ENCODE results near the gene VEPH1.

The VEPH1 gene

DNA sequence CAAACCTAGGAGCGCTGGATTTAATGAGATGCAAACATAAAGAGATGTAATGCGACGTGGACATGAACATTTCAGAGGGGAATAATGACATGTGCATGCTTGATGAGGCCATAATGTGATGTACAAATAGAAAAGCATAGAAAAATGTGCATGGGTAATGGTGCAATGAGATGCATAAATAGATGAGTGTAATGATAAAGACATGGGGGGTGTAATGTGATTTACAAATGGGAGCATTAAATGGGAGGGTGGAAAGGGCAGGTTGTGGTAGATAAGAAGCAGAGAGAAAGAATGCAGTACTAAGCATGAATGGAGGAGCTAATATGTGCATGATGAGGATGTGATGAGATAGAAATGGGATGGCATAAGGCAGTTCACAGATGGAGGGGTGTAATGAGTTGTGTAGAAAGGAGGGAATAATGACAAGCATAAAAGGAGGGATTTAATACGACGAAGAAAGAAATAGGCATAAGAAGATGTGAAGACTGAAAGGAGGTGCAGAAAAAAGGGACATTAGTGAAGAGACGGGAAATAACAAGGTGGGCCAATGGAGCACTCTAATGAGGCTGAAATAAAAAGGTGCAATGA lies 205.8 kb downstream of the VEPH1 start:
- DNase-seq = no peak

DNA sequence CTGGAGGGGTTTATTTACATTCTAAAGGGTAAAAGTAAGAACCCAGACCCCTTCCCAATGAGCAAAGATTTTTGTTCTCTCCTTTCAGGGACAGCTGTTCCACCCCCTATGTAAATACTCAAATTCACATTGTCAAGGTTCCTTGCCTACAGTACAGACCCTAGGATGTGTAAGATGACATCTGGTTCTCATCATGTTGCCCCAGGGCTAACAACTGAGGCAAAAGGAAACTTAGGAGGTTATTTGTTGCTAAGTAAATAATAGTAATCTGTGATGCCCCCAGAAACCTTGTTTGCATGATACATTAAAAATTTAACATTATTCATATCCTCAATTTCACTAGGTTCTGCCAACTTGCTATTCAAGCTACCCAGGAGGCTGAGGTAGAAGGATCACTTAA lies 208.3 kb downstream of the VEPH1 start:
- no peak for DNase-seq

DNA sequence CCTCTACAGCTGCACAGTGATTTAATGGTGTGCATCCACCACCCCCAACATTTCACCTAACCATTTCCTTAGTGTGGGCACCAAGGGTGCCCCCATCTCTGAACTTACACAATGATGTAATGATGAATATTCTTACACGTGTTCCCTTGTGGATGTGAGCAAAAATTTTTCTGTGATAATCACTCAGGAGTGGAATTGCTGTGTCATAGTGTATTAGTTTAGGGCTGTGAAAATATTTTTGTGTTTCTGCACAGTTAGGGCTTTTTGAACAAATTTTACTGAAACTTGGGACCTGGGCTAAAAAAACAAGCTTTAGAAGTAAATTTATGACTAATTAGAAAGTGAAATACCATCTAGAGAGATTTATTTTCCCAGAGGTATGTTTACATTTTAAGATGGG lies 208.7 kb downstream of the VEPH1 start:
- DNase-seq = no peak

DNA sequence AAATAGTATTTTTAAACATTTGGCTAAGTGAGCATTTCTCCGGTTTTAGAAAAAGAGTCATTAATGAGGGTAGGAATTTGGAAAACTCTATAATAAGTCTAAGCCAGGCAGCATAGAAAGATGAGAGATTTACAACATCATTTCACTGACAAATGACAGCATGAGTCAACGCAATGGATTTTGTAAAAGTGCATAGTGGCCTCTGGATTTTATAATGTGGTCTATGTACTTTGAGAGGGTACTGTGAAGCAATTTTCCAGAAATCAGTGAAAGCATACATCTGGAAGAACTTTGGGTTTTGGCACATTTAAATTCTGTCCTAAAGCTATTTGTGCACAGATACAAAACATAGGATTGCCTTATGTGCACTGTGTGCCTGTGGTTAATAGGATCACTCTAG lies 212.4 kb downstream of the VEPH1 start:
- DNase-seq = no peak

DNA sequence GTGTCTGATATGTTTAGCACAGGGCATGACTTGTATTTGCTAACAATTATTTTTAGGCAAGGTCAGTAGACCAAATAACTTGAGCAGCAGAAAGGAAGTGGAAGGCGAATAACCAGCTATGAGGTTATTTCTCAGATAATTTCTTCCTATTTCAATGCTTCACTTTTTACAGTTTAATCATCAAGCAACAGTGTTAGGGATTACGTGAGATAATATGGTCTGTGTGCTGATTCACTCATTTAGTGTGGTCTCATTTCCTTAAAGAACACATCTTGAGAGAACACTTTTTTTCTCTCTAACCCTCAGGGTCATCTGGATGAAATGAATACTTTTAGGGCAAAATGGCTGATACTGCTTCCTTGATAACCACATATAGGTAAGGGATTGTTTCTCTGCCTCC lies 217.2 kb downstream of the VEPH1 start:
- no peak for DNase-seq

DNA sequence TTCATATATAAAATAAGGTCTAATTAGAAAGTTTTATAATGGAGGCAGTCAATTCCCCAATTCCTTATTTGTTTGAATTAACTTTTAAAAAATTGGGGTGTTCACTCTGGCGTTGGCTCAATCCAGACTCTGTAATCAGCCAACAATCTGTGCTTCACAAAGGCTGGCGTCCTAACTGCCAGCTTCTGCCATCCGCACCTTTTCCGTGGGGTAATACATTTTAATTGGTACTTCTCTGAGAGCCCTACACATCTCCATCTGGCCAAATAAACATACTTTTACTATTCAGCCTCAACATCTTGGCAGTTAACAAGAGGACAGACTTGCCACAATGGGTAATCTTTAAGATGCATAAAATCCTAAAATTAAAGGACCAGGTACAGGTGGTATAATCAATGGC lies 218.1 kb downstream of the VEPH1 start:
- no peak for DNase-seq

DNA sequence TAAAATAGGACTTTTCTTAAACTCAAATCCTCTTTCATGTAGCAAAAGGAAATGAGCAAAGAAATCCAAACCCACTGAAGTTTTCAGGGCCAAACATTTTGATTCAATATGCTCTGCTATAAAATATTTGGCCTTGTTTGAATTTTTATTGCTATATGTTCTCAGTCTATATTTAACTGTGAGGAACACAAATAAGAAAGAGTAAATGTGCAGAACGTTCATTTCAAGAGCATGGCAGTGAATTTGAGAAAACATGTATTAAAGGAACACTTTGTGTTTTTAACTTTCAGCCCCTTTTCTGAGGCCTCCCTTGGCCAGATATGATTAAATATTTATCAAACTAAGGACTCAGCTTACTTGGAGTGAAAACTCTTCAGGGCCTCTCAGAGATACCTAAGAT lies 218.5 kb downstream of the VEPH1 start:
- DNase-seq = no peak

DNA sequence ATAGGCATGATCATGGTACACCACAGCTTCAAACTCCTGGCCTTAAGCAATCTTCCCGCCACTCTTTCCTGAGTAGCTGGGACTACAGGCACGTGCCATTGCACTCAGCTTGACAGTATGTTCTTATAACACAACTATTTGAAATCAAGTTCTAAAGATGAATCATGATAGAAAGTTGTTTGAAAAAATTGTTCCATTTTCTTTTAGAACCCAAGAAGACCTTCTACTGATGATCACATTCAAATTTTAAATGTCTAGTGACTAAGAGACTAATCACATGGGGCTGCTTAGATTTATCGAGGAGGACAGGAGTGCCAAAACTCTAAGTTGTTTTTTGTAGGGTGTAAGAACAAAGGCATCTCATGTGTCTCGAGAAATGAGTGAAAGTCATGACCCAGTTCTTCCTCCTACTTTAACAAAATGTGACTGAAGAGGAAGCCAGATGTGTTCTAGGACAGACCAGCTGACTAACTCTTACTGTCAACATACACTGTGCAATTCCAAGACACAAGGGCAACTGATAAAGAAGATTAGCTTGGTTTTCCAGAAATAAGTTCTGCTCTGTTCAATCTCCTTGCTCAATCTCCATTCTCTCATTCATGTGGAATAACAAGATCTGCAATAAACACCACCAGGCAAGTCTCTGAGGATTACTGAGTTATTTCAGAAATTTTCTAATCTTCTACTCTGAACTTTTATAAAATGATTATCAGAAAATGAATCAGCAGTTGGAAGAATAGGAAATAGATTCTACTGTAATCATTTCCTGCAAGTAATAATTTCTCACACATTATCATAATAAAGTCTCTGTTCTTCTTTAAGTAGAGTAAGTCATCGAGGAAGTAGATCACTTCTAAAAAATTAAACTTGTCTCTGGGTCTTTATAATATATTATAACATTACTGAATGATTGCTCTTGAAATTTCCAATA lies 220.7 kb downstream of the VEPH1 start:
- DNase-seq = no peak

DNA sequence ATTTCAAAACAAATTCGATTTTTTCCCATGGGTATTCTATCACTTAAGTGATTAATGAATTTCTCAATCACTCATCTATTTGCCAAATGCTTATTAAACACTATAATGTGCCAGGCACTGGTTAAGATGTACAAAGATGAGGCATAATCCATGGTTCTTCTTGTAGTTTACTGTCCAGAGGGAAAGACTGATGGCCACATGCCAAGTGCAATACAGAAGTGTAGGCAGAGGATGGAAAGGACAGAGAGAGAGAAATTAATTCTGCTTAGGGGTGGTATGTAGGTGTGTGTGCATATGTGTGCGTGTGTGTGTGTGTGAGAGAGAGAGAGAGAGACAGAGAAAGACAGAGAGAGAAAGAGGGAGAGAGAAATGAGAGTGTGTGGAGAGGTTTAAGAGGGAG lies 222.4 kb downstream of the VEPH1 start:
- DNase-seq = peak; percentile 25

DNA sequence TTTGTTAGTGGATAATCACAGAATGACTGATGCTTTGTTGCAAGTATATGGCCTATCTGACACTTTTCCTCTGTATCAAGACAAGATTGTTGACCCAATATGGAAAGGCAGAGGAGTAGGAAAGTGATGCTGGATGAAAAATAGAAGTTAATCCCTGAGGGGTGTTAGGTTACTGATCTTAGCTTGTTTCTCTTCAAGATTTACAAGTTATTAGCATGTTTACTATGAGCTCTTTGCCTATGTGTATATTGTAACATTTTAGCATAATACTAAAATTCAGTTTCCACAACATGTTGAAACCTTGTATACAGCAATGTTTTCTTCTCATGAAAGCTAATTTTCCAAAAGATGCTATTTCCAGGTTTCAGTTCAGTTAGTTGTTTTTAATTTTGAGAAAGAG lies 222.9 kb downstream of the VEPH1 start:
- no peak for DNase-seq

DNA sequence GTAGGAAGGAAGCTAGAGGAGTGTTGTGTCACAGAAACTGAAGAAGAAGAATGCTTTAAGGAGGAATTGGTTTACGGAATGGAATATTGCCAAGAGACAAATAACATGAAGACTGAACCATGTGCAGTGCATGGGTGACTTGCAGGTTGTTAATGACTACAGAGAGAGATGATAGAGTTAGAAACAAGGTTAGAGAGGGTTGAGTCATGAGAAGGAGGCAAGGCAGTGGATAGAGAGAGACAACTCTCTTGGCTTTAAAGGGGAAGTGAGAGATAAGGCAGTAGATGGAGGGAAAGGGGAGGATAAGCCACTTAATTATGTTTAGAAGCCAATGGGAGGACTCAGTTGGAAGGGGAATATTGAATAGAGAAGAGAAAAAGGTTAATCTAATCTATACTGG lies 224.0 kb downstream of the VEPH1 start:
- no peak for DNase-seq

DNA sequence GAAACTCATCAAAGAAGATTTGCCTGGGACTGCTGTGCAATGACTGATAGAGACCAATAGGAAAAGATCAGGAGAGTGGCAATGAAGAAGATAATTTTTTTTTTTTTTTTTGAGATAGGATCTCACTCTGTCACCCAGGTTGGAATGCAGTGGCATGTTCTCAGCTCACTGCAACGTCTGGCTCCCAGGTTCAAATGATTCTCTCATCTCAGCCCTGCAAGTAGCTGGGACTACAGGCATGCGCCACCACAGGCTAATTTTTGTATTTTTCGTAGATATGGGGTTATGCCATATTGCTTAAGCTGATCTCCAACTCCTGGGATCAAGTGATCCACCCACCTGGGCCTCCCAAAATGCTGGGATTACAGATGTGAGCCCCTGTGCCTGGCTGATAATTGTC lies 226.4 kb downstream of the VEPH1 start:
- no peak for DNase-seq

DNA sequence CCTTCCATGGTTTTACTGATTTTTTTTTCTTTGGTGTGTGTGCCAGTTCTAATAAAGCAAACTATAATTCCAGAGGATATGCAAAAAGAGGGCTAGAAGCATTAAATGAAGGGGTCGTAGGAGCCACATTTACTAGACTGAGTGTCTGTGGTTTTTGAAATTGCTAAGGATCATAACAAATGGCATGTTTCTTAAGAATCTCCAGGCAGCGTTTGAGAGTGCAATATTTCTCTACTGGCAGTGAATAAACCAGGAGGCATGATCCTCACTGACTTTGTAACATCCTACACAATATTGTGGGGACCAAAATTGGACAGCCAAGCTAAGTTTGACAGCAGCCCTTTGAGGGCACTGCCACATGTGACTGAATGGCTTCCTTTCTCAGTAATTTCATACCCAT lies 227.4 kb downstream of the VEPH1 start:
- DNase-seq = peak; percentile 39

DNA sequence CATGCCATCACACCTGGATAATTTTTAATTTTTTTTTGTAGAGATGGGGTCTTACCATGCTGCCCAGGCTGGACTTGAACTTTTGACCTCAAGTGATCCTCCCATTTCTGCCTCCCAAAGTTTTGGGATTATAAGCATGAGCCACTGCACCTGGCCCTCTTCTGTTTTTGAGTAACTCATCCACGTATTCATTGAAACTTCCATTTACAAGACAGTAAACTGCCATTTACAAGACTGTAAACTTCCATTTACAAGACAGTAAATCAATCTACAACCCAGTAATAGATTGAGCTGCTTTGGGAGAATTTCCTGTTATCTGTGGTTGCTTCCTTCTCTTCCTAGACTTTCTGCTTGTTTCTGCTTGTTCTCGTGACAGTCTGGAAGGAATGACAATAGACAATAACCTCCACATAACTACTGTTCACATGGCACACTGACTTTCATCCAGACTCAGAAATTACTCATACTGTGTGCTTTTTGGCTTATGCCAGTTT lies 228.5 kb downstream of the VEPH1 start:
- DNase-seq = no peak

DNA sequence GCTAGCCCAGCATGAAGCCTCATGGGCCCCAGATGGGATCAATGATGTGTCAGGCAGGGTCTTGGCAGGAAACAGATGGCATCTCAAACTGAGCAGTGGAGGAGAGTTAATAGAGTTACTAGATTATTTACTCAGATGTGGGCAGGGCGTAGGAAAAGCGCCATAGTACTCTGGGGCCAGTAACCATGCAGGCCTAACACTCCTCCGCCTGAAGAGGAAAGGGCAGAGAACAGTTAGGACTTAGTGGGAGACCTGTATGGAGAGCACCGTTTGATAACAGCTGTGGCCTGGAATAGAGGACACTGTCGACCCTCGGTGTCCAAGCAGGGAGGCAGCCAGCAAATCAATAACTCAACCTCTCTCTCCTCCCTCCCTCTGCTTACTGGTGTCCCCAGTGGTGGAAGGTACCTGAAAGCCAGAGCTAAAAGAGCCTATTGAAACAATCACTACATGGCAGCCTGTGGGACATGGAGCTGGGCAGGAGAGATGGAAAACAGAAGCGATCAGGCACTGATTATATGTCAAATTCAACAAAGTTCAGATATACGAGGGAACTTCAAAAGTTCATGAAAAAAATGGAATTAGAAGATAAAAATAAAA lies 231.8 kb downstream of the VEPH1 start:
- no peak for DNase-seq

DNA sequence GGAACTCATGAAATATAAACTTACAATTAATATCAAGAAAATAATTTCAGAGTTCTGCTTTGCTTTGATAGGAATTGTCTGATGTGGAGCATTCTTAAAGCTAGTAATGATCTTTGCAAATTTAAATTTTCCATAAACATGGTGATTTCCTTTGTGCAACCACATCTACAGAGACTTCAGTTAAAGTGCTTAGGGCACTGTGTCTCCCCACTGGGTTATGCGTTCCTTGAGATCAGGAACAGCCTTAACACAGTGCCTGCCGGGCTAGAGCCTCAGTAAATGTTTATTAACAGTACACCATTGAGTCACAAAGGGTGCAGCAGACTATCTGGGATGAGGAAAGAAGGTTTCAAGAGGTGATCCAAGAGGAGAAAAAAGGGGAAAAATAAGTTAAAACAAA lies 235.2 kb downstream of the VEPH1 start:
- no peak for DNase-seq

DNA sequence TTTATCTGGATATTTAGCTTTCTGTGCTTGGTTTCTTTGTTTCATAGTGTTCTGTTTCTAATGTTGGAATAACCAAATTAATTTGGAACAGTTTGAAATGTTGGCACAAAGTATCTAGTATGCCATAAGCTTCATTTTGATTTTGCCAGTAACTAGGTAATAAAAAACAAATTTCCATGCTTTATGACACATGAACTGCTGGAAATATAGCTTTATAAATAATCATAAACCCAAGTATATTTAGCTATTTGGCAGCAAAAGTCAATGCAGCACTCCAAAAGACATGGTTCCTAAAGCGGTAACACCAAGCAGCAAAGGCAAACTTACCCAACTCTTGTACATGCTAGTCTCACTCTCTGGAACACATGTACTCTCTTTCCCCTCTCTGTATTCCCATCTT lies 237.3 kb downstream of the VEPH1 start:
- no peak for DNase-seq

DNA sequence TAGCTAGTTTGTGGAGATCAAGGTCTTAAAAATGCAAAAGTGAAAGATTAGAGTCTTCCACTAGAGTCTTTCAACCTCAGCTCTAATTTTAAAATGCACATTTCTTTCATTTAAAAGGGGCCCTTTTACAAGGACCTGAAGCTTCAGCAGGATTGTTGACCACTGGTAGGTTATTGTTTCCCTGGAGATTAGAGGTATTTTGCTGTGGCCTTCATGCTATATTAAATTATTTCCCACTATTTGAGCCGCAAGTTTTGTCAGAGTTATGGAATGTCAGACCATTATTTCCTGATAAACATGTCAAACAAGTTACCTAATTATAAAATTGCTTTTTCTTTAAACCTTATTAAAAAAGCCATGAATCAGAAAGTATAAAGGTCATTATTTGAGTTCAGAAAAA lies 240.2 kb downstream of the VEPH1 start:
- no peak for DNase-seq

DNA sequence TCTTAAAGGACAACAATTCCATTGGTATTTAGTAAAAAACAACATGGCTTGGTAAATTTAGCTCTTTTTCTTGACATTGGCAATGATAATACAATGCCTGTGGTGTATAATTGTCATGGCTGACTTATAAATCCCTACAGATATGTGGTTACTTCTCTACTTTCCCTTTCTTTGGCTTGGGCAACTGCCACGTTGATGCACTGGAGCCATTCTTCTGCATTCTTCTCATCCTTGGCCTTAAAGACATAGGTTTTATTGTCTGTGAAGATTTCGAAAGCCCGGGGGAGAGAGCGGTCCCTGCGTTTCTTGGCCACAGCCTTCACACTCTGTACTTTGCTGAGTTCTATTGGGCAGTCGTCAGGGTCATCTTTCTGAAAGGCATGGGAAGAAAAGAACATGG lies 242.2 kb downstream of the VEPH1 start:
- DNase-seq = peak; percentile 28

DNA sequence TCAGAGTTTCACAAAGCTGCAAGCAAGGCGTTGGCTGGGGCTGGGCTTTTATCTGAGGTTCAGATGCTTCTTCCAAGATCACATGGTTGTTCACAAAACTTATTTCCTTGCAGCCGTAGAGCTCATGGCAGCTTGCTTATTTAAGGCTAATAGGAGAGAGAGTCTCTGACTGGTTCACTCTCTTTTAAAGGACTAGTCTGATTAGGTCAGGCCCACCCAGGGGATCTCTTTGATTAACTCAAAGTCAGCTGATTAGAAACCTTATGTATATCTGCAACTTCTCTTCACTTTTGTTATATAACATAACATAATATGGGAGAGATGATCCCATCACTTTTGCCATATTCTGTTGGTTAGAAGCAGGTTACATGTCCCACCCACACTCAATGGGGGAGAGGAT lies 243.4 kb downstream of the VEPH1 start:
- DNase-seq = no peak

DNA sequence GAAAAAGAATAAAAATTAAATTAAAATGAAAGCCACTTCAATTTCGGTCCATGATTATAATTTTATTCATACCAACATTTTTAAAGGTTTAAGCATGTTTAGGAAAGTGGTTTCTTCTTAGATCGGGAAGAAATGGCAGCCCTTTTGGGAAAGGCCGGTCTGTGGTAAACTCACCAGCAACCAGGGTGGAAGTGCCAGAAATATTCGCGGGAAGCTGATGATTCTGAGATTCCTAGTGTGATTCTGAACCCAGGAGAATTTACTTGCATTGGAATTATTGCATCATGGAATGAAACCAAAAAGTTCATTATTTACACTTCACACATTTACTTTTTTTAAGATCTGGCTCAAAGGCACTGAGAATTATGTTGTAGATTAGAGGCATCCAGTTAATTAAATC lies 246.1 kb downstream of the VEPH1 start:
- DNase-seq = no peak

DNA sequence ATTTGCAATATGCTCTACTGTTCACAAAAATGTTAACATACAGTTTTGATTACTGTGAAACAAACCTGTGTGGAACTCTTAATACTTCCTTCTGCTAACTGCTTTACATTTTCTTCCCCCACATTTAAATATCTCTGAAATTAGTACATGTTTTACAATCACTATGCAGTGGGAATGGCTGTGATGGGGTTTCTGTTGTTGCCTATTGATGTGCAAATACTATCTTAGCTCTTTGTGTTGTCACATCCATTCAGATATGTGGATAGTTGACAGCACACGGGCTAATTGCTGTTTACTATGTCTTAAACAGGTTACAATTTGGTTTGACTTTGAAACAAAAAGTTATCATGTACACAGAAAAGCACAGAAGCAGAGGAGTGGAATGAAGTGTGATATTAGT lies 247.4 kb downstream of the VEPH1 start:
- DNase-seq = no peak

DNA sequence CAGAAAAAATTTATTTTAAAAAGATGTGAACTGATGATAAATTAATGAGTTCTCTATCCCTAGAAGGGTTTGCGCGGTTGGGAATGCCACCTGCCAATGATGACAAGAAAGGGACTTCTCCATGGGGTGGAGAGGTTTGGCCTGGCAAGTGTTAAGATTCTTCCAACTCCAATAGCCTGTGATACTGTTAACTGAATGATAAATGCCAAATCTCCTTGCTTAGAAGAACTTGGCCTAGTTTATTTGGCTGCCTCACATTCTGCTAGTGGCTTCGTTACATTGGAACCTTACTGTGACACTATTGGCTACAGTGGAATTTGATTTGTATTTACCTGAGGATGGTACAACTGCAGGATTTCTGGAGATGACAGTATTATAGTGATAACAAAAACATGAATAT lies 251.5 kb downstream of the VEPH1 start:
- no peak for DNase-seq

DNA sequence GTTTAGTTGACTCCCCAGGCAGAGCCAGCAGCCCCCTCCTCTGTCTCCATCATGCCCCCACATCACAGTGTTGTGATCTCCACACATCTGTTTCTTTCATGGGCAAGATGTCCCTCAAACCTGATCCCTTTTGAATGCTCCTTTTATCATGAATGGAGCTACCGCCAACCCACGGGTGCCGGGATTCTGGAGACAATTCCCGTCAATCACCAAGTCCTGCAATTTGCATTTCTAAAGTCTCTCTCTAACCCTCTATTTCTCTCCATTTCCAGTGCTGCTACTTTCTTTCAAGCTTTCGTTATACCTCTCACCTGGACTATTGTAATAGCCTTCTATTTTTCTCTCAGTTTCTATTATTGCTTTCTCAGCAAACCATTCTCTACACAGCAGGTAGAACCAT lies 253.6 kb downstream of the VEPH1 start:
- DNase-seq = no peak

Measured in femur (tissue), 1 donor.